ENCODE measurements around the gene MED13.
"Not testable (repeated sequence)": the region's sequence is repeated elsewhere in the genome, so short reads cannot be mapped to it uniquely, and the experiment has no call there.

The MED13 gene

GRCh38 chr17:61984821-61985220 lies 80.3 kb downstream of the MED13 start:
- no peak for DNase-seq

- DNase-seq = no peak
Measured at GRCh38 chr17:61981323-61981722, 83.8 kb downstream of the MED13 start.

GRCh38 chr17:61980535-61980934 lies 84.5 kb downstream of the MED13 start:
- DNase-seq = no peak

GRCh38 chr17:61974115-61974514 lies 91.0 kb downstream of the MED13 start:
- no peak for DNase-seq

GRCh38 chr17:61972311-61972710 lies 92.8 kb downstream of the MED13 start:
- no peak for DNase-seq

- no peak for DNase-seq
Measured at GRCh38 chr17:61970030-61970429, 95.0 kb downstream of the MED13 start.

- no peak for DNase-seq
Measured at GRCh38 chr17:61968757-61969156, 96.3 kb downstream of the MED13 start.

GRCh38 chr17:61967729-61968128 lies 97.3 kb downstream of the MED13 start:
- DNase-seq = no peak

- no peak for DNase-seq
Measured at GRCh38 chr17:61966191-61966590, 98.9 kb downstream of the MED13 start.

GRCh38 chr17:61955619-61956018 lies 109.5 kb downstream of the MED13 start:
- no peak for DNase-seq

GRCh38 chr17:61947367-61948078 lies 117.6 kb downstream of the MED13 start:
- DNase-seq = no peak

- DNase-seq = no peak
Measured at GRCh38 chr17:61946359-61946758, 118.7 kb downstream of the MED13 start.

- no peak for DNase-seq
Measured at GRCh38 chr17:61943117-61943516, 122.0 kb downstream of the MED13 start.

GRCh38 chr17:61942085-61942484 lies 123.0 kb downstream of the MED13 start:
- no peak for DNase-seq

GRCh38 chr17:61928101-61928436 lies 137.0 kb downstream of the MED13 start:
- DNase-seq = no peak

GRCh38 chr17:61927208-61928100 lies 137.6 kb downstream of the MED13 start, which contains the start of gene INTS2:
Gene INTS2 (minus strand): TSS chr17:61927982. CDS start chr17:61926644, 1,338 bp downstream.
- DNase-seq = peak; percentile 93 to 95

GRCh38 chr17:61926826-61927207 lies 138.3 kb downstream of the MED13 start:
- DNase-seq = no peak

- not testable (repeated sequence) for DNase-seq
Measured at GRCh38 chr17:61915162-61915561, 149.9 kb downstream of the MED13 start.

GRCh38 chr17:61908292-61909037 lies 156.6 kb downstream of the MED13 start:
- DNase-seq = no peak

GRCh38 chr17:61907361-61907760 lies 157.7 kb downstream of the MED13 start:
- DNase-seq = no peak

- DNase-seq = peak in 1 of 2 experiments; percentile 22
Measured at GRCh38 chr17:61904094-61904710, 160.9 kb downstream of the MED13 start.

GRCh38 chr17:61903251-61903650 lies 161.8 kb downstream of the MED13 start:
- DNase-seq = no peak

Data from stimulated activated CD4-positive, alpha-beta T cell treated with anti-CD3 and anti-CD28 coated beads, Interleukin-4, amount 100 ng/mL, for 4 hours (primary cell).